ENCODE measurements around the gene TRAF1.
A peak's percentile ranks its signal among the peaks of the same experiment; 100 is the strongest.

The TRAF1 gene

DNA sequence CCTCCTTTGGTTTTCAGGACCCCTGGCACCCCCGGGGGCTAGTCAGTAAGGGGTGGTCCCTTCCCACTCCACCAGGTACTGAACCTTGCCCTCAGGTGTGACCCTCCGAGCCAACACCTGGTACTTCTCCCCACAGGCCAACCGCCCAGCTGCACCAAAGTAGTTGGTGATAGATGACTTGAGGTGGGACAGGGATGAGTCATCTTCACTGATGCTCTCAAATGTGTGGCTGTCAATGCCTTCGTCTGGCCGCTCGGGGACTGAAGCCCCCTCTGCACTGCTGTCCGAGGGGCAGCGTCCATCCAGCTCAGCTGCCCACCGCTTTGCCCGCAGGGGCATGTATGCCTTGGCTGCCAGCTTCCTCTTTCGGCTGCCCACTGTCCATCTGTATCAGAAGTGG, 68.7 kb downstream of the TRAF1 start:
- no peak overlapping the region for H3K4me3 ChIP-seq (ENCODE audit: low read length)
- TF ChIP-seq, protein P1, sequence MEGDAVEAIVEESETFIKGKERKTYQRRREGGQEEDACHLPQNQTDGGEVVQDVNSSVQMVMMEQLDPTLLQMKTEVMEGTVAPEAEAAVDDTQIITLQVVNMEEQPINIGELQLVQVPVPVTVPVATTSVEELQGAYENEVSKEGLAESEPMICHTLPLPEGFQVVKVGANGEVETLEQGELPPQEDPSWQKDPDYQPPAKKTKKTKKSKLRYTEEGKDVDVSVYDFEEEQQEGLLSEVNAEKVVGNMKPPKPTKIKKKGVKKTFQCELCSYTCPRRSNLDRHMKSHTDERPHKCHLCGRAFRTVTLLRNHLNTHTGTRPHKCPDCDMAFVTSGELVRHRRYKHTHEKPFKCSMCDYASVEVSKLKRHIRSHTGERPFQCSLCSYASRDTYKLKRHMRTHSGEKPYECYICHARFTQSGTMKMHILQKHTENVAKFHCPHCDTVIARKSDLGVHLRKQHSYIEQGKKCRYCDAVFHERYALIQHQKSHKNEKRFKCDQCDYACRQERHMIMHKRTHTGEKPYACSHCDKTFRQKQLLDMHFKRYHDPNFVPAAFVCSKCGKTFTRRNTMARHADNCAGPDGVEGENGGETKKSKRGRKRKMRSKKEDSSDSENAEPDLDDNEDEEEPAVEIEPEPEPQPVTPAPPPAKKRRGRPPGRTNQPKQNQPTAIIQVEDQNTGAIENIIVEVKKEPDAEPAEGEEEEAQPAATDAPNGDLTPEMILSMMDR (IDR thresholded peaks at IDR 0.05; ENCODE audit: insufficient read depth, low read depth, low read length, missing control alignments) = no peak
- no peak for DNase-seq (ENCODE audit: low read depth)

DNA sequence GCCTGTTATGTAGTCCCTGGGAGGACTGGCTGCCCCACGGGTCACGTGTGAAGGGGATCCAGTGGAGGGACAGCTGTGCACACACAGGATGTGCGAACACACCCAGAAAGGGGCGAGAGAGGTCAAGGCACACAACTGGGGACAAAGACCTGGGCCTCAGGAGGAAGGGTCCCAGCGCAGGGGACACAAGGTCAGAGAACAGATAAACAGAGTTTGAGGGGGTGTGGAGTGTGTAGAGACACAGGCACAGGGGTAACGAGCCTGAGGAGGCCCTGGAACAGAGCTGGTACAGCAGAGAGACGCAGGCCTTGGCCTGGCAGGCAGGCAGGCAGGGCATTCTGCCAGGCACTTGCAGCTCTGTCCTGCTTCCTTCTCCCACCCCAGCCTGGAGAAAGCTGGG, 69.1 kb downstream of the TRAF1 start:
- TF ChIP-seq, protein P1 (IDR thresholded peaks at IDR 0.05; ENCODE audit: insufficient read depth, low read depth, low read length, missing control alignments) = no peak
- no peak for DNase-seq (ENCODE audit: low read depth)
- no peak overlapping the region for H3K4me3 ChIP-seq (ENCODE audit: low read length)

DNA sequence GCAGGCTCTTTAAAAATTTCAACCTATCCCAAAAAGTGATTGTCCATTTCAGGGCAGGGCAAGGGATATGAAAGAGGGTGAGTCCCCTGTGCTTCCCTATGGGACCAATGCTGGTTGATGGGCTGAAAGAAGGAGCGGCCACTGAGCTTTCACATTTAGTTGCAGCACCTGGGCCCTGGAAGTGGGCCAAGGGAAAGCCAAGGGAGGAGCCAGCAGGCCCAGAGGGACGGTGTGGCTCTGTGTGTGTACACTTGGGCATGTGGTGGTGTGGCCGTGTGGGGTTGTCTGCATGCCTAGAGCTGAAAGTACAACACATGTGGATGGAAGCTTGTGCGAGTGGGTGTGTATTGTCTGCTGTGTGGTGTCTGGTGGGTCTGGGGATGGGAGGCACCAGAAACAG, 69.9 kb downstream of the TRAF1 start:
- H3K4me3 ChIP-seq (ENCODE audit: low read length) = no peak overlapping the region
- TF ChIP-seq, protein P1 (IDR thresholded peaks at IDR 0.05; ENCODE audit: insufficient read depth, low read depth, low read length, missing control alignments) = no peak
- peak; percentile 23 for DNase-seq (ENCODE audit: low read depth)

DNA sequence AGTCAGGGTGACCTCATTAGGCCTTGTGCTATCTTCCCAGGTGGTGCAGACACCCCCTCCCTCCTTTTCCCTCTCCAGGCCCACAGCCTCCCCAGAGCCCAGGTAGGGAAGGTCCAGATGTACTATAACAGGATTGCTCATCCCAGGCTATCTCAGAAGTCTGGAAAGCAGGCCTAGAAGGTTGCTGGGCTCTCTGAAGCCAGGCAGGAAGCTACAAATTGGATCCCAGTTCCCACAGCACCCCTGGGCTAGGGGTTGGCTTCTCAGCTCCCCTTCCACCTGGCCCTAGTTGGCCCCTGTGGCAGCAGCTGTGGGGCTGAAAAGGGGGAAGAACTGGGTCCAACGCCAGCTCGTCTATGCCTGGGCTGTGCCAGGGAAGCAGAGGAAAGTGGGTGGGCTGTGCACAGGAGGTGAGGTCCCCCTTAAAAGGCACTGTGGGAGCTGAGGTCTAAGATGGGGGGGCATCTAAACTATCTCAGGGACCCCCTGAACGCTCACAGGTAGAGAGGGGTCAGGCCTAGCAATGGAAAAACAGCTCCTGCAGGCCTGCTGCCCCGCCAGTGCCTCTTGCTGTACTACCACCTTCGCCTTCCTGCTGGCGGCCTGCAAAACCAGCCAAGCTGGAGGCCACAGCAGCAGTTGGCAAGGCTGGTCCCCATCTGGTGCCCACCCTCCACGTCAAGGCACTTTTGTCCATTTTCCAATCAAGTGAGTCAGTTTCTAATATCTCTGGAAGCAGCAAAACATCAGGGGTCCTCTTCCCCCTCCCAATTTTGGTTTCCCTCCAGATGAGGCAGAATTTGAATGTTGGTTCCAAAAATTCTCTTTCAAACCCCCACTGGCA, 70.5 kb downstream of the TRAF1 start:
- no peak for DNase-seq (ENCODE audit: low read depth)
- H3K4me3 ChIP-seq (ENCODE audit: low read length) = no peak overlapping the region
- TF ChIP-seq, protein P1 (IDR thresholded peaks at IDR 0.05; ENCODE audit: insufficient read depth, low read depth, low read length, missing control alignments) = no peak

DNA sequence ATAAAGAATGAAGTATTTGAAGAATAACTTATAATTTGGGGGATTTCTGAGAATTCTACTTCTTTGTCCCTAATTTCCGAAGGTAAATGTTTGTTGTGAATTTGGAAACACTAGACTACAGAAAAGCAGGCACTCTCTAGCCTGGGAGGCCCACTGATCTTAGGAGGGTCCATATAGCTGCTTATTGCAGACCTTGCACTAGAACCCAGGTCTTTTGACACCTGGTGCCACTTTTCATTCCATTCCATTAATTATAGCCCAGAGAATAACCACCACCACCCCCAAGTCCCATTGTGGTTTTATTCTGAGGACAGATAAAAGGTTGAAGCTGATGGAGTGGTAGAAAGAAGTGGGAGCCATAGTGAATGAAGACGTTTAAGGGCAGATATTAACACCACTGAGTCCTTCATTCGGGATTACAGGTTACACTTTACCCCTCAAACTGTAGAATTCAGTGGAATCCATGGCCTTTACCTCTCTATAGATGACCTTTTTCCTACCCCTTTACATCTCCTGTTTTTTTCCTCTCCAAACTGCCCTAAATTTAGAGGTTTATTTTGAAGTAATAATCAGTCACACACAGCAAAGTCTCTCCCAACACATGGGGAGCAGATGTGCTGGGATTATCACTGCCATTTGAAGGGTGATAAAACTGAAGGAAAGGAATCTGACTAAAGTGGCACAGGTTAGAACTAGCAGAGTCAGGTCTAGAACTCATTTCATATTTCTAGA, 71.8 kb downstream of the TRAF1 start:
- TF ChIP-seq, protein P1 (IDR thresholded peaks at IDR 0.05; ENCODE audit: insufficient read depth, low read depth, low read length, missing control alignments) = no peak
- no peak overlapping the region for H3K4me3 ChIP-seq (ENCODE audit: low read length)
- DNase-seq (ENCODE audit: low read depth) = no peak

DNA sequence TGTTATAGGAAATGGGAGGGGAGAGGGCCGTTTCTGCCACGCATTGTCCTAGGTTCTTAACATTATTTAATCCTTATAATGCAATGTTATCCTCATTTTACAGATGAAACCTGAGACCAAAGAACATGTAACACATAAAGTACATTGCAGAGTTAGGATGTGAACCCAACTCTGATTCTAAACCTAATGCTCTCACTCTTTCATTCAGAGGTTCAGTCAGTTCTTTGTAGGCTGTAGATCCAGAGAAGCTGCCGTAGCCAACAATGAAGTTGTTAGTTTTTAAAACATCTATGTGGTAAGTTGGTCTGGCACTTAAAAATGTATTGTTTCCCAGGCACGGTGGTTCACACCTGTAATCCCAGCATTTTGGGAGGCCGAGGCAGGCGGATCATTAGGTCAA, 73.4 kb downstream of the TRAF1 start:
- TF ChIP-seq, protein P1 (IDR thresholded peaks at IDR 0.05; ENCODE audit: insufficient read depth, low read depth, low read length, missing control alignments) = no peak
- H3K4me3 ChIP-seq (ENCODE audit: low read length) = no peak overlapping the region
- DNase-seq (ENCODE audit: low read depth) = no peak
